ENCODE results near the gene SEMA3D. TPM values are rescaled to one million over a fixed set of nuclear protein-coding genes. Genes with fewer than 3 reads are reported as not detected.

SEMA3D gene
- polyA plus RNA-seq, 1 donor from 2014 or later, result 1.6 TPM

- Histone ChIP-seq H3K4me2 (ENCODE audit: low read length) (no peak overlapping the region), H2AFZ (ENCODE audit: low read depth, low read length) (no peak overlapping the region), H3K4me3 (ENCODE audit: low read length) (no peak overlapping the region), H3K27ac (ENCODE audit: low read length) (no peak overlapping the region), H3K27me3 (ENCODE audit: insufficient read depth, low read depth, low read length) (no peaks in the 10 kb centered on the region), H3K36me3 (ENCODE audit: insufficient read depth, low read length) (no peaks in the 10 kb centered on the region), H3K9ac (ENCODE audit: low read length) (no peak overlapping the region), H4K20me1 (ENCODE audit: insufficient read depth) (no peaks in the 10 kb centered on the region), H3F3A (ENCODE audit: insufficient read depth, low read length, poor library complexity, severe bottlenecking) (no peaks in the 10 kb centered on the region), H3K9me3 (ENCODE audit: low read length) (no peaks in the 10 kb centered on the region), H3K9me2 (ENCODE audit: insufficient read depth, low read length) (no peaks in the 10 kb centered on the region), H3K79me2 (replicated peaks; ENCODE audit: insufficient read depth, low read length) (no peaks in the 10 kb centered on the region)
- TF ChIP-seq, protein P1, sequence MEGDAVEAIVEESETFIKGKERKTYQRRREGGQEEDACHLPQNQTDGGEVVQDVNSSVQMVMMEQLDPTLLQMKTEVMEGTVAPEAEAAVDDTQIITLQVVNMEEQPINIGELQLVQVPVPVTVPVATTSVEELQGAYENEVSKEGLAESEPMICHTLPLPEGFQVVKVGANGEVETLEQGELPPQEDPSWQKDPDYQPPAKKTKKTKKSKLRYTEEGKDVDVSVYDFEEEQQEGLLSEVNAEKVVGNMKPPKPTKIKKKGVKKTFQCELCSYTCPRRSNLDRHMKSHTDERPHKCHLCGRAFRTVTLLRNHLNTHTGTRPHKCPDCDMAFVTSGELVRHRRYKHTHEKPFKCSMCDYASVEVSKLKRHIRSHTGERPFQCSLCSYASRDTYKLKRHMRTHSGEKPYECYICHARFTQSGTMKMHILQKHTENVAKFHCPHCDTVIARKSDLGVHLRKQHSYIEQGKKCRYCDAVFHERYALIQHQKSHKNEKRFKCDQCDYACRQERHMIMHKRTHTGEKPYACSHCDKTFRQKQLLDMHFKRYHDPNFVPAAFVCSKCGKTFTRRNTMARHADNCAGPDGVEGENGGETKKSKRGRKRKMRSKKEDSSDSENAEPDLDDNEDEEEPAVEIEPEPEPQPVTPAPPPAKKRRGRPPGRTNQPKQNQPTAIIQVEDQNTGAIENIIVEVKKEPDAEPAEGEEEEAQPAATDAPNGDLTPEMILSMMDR (IDR thresholded peaks at IDR 0.05; ENCODE audit: poor library complexity, severe bottlenecking), result no peak
- TF ChIP-seq SMC3 (conservative IDR thresholded peaks at IDR 0.05; ENCODE audit: poor library complexity) (no peak), EZH2 (IDR thresholded peaks at IDR 0.05; ENCODE audit: borderline replicate concordance, insufficient read depth, low read length, poor library complexity, severe bottlenecking) (no peak), RAD21 (conservative IDR thresholded peaks at IDR 0.05) (no peak), REST (IDR thresholded peaks at IDR 0.05; ENCODE audit: borderline replicate concordance) (no peak), TAF1 (IDR thresholded peaks at IDR 0.05; ENCODE audit: low read depth) (no peak), EP300 (conservative IDR thresholded peaks at IDR 0.05; ENCODE audit: poor library complexity, severe bottlenecking) (no peak), POLR2AphosphoS5 (IDR thresholded peaks at IDR 0.05) (no peak), MXI1 (conservative IDR thresholded peaks at IDR 0.05; ENCODE audit: poor library complexity, severe bottlenecking) (no peak)
These were observed 168.4 kb downstream of the SEMA3D start for GRCh38 chr7:85018498-85018897.

GRCh38 chr7:85016286-85016685, 170.6 kb downstream of the SEMA3D start:
- Histone ChIP-seq H3K9me3 (ENCODE audit: low read length) (no peaks in the 10 kb centered on the region), H4K20me1 (ENCODE audit: insufficient read depth) (no peaks in the 10 kb centered on the region), H3K36me3 (ENCODE audit: insufficient read depth, low read length) (no peaks in the 10 kb centered on the region), H3K4me2 (ENCODE audit: low read length) (no peak overlapping the region), H3K27me3 (ENCODE audit: insufficient read depth, low read depth, low read length) (no peaks in the 10 kb centered on the region), H3F3A (ENCODE audit: insufficient read depth, low read length, poor library complexity, severe bottlenecking) (no peaks in the 10 kb centered on the region), H3K79me2 (replicated peaks; ENCODE audit: insufficient read depth, low read length) (no peaks in the 10 kb centered on the region), H3K27ac (ENCODE audit: low read length) (no peak overlapping the region), H2AFZ (ENCODE audit: low read depth, low read length) (no peak overlapping the region), H3K9ac (ENCODE audit: low read length) (no peak overlapping the region), H3K9me2 (ENCODE audit: insufficient read depth, low read length) (no peaks in the 10 kb centered on the region), H3K4me3 (ENCODE audit: low read length) (no peak overlapping the region)
- TF ChIP-seq EZH2 (IDR thresholded peaks at IDR 0.05; ENCODE audit: borderline replicate concordance, insufficient read depth, low read length, poor library complexity, severe bottlenecking), result no peak
- TF ChIP-seq EP300 (conservative IDR thresholded peaks at IDR 0.05; ENCODE audit: poor library complexity, severe bottlenecking), result no peak
- TF ChIP-seq SMC3 (conservative IDR thresholded peaks at IDR 0.05; ENCODE audit: poor library complexity), result no peak
- no peak for TF ChIP-seq TAF1 (IDR thresholded peaks at IDR 0.05; ENCODE audit: low read depth)
- no peak for TF ChIP-seq POLR2AphosphoS5 (IDR thresholded peaks at IDR 0.05)
- TF ChIP-seq, protein P1 (IDR thresholded peaks at IDR 0.05; ENCODE audit: poor library complexity, severe bottlenecking), result no peak
- TF ChIP-seq RAD21 (conservative IDR thresholded peaks at IDR 0.05), result no peak
- TF ChIP-seq REST (IDR thresholded peaks at IDR 0.05; ENCODE audit: borderline replicate concordance), result no peak
- no peak for TF ChIP-seq MXI1 (conservative IDR thresholded peaks at IDR 0.05; ENCODE audit: poor library complexity, severe bottlenecking)

All from neural cell (in vitro differentiated cells).